ENCODE data around the gene NOX5.

DNA sequence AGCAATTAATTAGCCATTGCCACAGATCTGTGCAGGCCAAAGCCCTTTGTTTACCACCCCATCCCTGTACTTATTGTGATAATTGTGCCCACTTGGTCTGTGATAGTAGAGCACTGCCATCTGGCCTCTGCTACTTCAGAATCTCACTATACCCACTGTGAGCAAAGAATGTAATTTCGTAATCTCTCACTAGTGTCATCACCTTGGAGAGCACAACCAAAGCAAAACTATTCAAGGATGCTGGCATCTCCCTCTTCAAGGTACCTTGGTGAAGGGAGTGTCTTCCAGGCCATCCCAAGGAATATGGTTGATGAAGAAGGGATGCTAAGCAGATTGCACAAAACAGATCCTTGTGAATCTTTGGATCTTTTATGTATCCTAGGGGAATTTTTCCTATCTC is 34.7 kb upstream of the NOX5 start:
- TF ChIP-seq, protein P1, sequence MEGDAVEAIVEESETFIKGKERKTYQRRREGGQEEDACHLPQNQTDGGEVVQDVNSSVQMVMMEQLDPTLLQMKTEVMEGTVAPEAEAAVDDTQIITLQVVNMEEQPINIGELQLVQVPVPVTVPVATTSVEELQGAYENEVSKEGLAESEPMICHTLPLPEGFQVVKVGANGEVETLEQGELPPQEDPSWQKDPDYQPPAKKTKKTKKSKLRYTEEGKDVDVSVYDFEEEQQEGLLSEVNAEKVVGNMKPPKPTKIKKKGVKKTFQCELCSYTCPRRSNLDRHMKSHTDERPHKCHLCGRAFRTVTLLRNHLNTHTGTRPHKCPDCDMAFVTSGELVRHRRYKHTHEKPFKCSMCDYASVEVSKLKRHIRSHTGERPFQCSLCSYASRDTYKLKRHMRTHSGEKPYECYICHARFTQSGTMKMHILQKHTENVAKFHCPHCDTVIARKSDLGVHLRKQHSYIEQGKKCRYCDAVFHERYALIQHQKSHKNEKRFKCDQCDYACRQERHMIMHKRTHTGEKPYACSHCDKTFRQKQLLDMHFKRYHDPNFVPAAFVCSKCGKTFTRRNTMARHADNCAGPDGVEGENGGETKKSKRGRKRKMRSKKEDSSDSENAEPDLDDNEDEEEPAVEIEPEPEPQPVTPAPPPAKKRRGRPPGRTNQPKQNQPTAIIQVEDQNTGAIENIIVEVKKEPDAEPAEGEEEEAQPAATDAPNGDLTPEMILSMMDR (IDR thresholded peaks at IDR 0.05) = no peak
- no peak for TF ChIP-seq POLR2AphosphoS5 (IDR thresholded peaks at IDR 0.05; ENCODE audit: insufficient read depth in 1 of 2, low read depth in 1 of 2)

Data from vagina (tissue), 2 donors.